ENCODE measurements around the gene PIGT.

Gene PIGT

DNA sequence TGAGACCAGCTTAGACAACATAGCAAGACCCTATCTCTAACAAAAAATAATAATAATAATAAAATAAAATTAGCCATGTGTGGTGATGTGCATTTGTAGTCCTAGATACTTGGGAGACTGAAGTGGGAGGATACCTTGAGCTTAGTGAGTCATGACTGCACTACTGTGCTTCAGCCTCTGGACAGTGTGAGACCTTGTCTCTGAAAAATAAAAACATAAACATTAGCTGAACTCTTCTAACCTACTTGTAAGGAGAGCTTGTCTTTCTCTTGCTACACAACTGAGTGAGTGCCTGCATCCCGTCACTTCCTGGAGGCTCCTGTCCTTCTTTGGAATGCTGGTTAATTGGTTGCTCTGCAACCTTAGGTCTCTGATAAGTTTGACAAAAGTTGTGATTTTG lies 13.0 kb upstream of the PIGT start:
- no peak for DNase-seq

DNA sequence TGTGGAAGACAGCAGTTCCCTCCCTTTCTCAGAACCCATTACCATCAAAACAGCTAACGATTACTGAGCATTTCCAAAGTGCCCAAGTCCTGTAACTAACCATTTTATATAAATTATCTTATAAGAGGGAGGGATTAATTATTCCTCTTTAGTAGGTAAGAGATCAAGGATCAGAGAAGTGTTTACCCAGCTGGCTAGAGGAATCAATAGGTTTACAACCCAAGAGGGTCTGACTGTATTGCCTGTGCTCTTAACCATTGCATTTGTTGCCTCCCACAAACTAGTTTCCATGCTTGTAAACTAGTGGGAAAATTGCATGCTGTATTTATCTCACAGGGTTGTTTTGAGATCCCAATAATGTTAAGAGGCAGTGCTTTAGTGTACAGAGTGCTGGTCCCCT lies 11.5 kb upstream of the PIGT start:
- DNase-seq: no peak

DNA sequence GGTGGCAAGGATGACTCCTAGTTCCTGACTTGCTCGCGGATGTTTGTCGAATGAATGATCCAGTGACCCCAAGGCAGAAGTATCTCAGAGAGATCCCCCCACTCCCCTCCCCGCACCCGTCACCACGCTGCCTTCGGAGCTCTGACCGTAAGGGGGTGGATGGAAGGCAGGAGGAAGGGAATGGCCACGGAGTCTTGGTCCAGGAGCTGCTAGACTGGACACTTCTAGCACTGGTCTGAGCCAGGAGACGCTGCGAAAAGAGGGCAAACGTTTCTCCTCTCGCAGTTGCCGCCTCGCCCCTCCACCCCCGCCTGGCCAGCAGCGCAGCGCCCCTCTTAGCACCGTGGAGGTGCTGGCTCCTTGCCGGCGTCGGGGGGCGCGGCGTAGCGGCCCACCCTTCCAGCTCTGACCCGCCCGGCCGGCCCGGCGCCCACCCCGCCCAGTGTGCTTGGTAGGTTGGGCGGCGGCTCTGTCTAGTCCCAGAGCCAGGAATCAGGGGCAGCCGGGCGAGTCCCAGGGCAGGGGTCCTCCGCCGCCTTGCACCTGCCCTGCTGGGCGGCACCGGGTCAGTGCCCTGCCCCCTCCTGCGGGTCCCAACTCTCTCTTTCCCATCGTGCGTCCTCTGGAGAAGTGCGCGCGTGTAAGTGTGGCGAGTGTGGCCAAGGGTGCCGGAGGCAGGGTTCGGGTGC lies 10.2 kb upstream of the PIGT start:
- no peak for DNase-seq

DNA sequence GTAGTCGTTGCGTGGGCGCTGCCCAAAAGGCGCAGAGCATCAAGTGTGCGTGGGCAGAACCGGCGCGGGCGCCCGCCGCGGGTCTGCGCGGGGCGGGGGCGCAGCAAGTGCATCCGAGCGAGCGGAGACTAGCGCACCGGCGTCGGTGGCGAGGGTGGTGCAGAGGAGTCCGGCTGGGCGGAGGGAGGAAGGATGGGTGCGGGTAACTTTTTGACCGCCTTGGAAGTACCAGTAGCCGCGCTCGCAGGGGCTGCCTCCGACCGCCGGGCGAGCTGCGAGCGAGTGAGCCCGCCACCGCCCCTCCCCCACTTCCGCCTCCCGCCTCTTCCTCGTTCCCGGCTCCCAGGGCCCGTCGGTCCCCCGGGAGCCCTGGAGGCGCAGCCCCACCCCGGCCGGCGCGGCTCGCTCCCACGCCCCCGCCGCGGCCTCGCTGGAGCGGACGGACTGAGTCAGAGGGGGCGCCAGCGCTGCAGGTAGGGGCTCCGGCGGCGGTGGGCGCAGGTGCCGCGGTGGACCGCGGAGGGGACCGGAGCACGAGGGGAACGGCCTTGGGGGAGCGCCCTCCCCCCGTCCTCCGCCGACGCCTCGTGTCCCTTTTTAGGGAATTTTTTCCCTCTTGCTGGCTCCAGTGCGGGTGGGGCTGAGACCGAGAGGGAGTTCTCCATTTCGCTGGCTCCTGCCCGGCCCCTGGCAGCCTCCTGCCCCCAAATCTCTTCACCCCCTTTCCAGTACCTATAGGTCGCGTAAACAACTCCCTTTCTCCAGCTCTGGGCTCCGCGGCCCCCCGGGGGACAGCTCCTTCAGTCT lies 9.5 kb upstream of the PIGT start:
- no peak for DNase-seq

DNA sequence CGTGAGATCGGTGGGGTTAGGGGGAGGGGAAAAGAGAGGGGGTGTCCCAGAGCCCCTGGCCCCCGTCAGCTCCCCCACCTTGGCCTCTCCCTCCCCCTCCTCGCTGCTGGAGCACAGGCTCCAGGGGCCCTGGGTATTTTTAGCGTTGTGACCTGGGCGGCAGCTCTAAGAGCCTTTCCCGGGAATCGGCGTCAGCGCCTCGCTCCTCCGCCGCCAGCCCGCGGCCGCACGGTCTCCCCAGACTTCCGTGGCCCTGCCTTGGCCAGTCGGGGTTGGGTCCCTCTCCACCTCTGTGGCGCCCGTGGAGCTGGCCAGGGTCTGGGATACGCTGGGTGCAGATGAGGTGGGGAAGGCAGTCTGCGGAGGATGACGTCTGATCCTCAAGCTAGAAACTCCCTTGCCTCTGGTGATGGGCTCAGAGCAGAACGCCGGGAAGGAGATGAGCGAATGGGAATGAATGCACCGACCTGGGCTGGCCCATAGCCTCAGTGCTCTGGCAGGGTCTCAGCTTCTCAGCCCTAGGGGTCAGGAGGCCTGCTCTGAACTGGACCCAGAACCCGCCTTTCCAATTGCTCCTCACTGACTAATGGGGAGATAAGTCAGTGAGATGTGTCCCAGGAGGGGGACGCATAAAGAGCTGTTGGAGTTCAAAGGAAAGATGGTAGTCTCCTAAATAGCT lies 8.7 kb upstream of the PIGT start:
- DNase-seq: no peak

DNA sequence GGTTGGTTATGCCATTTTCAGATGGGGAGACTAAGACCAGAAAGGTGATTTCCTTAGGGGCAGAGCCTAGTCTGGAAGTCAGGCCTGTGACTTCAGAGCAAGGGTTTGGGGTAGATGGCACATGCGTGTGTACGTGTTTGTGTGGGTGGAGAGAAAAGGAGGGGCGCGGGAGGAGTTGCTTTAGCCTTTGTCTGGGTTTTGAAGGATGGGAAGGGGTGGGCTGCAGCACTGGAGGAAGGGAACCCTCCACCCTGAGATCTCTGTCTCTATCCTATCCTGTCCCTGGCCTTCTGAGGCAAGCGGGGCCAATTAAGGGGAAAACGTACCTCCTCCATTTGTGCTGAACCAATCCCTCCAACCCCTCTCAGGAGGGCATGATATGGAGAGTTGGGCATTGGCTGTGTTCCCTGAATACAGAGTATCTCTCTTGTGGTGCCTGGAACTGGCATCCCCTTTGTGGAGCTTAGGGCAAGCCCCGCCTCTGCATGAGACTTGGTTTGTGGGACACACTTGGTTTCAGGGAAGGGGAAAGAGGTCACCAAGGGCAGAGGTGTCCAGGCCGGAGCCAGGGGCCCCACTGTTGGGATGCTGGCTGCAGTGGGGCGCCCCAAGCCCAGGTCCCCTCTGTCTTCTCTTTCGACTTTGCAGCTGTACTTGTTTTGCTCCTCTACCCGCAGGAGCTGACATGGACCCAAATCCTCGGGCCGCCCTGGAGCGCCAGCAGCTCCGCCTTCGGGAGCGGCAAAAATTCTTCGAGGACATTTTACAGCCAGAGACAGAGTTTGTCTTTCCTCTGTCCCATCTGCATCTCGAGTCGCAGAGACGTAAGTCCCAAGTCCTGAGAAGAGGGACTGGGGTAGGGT lies 7.9 kb upstream of the PIGT start, which contains the start of gene DBNDD2:
Gene DBNDD2, plus strand, starts transcription at position 507 of the 863 bp plus-strand sequence. Its CDS starts 179 bp downstream, at position 686.
- DNase-seq: no peak

DNA sequence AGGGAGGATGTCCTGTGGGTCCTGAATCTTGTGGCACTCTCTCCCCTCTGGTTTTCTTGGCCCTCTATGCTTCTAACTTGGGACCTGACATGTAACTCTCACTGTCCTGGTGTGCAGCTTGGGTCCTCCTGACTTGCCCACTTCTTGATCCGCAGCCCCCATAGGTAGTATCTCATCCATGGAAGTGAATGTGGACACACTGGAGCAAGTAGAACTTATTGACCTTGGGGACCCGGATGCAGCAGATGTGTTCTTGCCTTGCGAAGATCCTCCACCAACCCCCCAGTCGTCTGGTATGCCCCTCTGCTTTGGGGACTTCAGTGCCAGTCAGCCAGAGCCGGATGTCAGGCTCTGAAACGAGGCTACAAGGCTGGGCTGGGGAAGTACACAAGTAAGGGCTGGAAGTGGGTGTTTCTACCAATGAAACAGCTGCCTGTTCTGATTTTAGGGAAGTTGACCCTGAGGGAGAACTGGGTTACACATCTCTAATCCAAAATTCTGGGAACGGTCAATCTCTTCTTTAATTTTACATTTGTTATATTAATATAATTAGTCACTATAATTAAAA lies 7.2 kb upstream of the PIGT start:
- no peak for DNase-seq

DNA sequence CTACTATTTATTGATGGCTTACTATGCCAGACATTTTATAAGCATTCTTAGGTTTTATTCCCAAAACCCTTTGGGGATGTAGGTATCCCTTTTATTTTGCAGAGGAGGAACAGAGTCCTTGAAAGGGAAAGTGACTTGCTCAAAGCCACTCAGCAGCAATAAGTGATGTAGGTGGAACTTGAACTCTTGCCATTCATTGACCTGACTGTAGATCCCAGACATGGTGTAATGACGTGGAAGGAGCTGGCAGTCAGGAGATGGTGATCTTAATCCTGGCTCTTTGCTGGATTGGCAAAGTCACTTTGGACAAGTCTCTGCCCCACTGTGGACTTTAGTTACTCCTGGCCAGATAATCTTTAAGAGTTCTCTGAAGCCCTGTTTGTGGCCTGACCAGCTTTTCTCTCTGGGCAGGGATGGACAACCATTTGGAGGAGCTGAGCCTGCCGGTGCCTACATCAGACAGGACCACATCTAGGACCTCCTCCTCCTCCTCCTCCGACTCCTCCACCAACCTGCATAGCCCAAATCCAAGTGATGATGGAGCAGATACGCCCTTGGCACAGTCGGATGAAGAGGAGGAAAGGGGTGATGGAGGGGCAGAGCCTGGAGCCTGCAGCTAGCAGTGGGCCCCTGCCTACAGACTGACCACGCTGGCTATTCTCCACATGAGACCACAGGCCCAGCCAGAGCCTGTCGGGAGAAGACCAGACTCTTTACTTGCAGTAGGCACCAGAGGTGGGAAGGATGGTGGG lies 6.2 kb upstream of the PIGT start:
- no peak for DNase-seq

DNA sequence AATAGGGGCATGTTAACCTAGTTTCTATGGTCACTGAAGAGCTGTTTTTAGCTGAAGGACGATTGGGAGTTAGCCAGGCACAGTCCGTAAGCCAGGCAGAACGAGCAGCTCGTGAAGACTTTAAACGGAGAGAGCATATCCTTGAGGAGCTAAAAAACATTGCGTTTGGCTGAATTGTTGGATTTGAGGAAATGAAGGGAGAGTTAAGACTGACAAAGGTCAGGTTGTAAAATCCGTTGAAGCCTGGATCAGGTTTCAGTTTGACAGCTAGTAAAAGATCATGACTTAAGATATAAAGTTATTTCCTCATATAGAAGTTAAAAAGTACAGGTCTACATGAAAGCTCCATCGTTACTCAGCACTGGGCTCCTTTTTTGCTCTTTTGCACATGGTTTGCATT lies 5.1 kb upstream of the PIGT start:
- no peak for DNase-seq

DNA sequence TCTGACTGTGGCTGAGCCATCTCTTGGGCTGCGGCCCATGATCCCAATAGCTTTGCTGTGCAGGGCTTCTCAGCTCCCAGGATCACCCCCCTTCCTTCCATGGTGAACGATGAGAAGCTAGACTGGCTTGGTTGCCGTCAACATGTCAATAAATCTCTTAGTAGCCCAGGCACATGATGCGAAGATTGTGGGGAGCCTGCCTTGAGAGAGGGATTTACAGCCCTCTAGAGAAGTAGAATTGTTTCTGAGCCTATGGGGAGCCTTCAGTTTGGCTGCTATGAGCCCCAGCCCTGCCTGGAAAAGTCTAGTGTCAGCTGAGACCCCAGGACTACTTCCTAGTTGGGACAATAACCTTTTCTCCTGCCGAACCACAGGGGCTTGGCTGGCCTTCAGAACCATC lies 3.3 kb upstream of the PIGT start:
- DNase-seq: no peak

DNA sequence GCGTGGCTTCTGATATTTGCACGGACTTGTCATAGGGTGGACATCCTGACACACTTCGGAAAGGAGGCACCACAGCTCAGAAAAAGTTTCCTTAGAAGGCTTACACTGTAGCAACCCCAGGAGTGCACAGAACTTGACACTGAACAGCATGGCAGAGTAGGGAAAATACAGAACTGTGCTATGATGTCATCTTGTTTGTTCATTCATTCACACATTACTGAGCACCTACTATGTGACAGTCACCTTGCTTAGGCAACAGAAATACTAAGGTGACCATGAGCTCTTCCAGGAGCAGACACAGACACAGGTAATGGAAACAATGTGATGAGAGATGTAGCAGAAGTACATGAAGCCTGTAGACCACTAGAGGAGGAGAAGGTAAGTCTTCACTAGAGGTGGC lies 2.5 kb upstream of the PIGT start:
- no peak for DNase-seq

DNA sequence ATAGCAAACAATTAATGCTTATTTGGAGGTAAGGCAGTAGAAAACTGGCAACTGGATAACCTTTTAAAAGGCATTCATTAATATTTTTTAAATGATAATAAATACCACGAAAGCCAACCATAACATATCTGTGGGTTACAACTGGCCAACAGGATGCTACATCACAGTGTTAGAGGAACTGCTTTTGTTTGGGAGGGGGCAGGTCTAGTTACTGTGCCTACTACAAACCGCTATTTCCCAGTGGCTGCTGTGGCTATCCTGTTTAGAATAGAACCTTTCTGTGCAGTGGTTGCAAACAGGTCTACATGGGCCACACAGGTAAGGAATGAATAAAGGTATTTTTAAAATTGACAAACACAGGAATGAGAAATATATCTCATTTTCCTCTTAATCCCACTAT lies 976 bp downstream of the PIGT start:
- no peak for DNase-seq

DNA sequence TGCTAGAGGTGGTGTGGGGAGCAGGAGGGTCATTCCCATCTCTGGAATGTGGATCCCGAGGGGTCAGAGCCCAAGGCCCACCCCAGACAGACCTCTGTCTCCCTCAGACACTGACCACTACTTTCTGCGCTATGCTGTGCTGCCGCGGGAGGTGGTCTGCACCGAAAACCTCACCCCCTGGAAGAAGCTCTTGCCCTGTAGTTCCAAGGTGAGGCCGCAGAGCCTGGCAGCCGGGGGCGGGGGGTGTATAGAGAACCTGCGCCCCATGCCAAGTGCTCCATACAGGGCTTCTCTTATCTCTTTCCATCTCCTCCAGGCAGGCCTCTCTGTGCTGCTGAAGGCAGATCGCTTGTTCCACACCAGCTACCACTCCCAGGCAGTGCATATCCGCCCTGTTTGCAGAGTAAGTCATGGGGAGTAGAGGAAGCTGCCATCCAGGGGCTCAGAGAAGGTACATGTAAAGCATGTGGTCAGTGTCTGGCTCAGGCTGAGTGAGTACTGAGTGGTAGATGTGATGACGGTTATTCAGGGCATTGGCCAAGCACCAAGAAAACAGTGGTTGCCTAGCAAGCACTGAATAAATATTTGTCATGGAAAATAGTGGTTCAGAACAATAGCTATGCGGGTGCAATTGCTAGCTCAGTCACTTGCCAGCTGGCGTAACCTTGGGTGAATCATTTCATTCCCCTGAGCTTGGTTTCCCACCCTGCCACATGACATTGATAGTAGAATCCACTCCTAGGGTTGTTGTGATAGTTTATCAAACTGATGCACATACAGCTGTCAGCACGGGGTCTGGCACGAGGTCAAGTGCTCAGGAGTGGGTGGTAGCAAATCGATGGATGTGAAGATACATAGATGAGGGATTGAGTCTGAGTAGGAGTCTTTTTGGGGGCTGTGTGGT lies 3.5 kb downstream of the PIGT start:
- DNase-seq: no peak

DNA sequence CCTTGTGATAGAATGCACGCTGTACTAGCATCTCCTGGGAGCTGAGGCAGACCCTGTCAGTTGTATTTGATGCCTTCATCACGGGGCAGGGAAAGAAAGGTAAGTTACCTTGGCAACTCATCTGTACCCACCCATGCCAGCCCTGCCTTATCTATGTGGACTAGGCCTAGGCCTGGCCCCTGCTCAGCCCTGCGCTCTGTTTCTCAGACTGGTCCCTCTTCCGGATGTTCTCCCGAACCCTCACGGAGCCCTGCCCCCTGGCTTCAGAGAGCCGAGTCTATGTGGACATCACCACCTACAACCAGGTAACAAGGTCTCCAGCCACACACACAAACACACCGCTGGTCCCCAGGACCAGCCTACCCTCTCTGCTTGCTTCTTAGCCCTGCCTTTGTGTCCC lies 4.2 kb downstream of the PIGT start:
- DNase-seq: no peak

DNA sequence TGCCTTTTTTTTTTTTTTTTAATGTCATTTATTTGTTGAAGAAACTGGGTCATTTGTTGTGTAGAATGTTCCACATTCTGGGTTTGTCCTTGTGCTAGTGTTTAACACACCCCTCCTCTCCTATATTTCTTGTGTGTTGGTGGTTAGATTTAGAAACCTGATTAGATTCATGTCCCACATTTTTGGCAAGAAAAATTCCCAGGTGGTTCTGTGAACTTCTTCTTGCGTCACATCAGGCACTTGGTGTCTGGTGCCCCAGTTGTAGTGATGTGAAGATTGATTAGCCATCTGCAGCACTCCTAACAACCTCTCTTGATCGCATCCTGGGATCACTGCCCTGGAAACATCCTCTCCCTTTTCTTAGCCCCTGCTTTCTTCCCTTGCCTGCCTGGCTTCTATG lies 7.8 kb downstream of the PIGT start:
- no peak for DNase-seq

DNA sequence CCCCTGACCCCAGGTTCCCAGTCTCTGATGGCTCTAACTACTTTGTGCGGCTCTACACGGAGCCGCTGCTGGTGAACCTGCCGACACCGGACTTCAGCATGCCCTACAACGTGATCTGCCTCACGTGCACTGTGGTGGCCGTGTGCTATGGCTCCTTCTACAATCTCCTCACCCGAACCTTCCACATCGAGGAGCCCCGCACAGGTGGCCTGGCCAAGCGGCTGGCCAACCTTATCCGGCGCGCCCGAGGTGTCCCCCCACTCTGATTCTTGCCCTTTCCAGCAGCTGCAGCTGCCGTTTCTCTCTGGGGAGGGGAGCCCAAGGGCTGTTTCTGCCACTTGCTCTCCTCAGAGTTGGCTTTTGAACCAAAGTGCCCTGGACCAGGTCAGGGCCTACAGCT lies 9.6 kb downstream of the PIGT start:
- DNase-seq: no peak

DNA sequence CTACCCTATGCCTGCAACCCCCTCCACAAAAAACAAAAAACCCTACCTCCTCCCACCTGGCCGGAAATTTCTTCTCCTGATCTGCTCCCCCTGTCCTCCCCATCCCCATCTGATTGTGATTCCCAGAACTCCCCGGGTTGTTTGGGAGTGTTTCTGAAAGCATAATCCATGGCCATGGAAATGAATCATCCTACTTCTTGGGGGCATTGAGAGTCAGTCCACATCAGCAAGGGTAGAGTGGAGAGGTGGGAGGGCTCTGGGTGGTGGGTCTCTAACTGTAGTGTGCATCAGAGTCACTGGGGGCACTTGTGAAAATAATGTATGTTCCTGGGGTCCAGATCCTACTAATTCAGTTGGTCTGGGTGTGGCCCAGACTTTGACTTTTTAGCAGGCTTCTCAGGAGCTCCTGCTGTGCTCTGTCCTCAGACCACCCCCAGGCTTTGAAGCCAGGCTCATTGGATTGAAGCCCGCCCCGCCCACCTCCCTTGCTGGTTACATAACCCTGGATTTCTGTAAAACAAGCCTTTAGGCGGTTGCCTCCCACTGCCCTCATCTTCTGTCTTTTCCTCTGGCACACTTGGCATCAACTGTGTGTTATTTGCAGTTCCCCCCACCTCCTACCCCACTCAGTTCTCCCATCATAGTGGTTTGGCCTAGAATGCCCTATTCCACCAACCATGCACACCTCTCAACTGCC lies 10.5 kb downstream of the PIGT start:
- DNase-seq: no peak

DNA sequence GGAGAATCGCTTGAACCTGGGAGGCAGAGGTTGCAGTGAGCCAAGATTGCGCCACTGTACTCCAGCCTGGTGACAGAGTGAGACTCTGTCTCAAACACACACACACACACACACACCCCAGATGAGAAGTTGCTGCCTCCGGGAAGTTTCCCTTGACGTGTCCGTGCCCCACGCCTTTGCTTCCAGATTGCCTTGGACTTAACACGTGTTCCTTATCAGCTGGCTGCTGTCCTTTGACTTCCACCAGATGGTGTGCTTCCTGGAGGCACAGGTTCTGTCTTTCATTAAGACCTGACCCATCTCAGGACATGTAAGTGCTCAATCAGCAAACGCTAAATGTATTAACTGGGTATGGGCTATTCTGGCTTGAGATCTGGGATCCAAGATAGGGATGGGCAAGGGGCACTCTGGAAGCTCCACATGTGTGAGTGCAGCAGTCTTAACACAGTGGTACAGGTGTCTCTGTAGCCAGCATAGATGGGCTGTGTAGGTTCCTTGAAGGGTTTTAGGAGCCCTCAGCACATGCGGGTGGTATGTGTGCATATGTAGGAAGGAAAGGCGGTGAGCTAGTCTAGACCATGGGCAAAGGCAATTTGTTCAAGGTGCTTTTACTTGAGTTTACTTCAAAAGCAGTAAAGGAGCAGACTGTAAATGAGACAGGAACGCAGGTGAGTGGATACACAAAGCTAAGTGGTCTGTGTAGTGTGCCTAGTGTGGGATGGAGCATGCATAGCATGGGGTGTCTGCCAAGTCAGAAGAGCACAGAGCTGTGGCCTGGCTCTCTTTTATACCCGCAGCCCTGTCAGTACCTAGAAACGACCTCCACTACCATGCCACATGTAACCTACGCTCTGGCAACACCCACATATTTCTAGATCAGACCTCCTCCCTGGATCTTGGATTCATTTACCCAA lies 11.6 kb downstream of the PIGT start:
- no peak for DNase-seq

DNA sequence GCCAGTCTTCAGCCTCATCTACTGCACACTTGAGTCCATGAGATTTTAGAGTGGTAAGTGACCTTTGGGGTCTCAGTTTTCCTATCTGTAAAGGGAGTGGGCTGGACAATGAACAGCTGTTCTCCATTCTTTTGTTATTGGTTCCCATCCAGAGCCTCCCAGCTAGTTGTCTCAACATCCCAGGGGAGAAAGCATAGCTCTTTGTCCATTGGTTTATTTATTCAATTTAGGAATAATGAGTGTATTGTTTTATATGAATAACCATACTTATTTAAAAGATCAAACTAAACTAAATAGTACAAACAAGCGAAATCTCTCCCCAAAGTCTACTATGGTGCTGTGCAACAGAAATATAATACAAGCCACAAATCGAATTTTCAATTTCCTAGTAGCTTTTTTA lies 13.7 kb downstream of the PIGT start:
- DNase-seq: no peak
